ENCODE measurements around the gene TIGD3.

DNA sequence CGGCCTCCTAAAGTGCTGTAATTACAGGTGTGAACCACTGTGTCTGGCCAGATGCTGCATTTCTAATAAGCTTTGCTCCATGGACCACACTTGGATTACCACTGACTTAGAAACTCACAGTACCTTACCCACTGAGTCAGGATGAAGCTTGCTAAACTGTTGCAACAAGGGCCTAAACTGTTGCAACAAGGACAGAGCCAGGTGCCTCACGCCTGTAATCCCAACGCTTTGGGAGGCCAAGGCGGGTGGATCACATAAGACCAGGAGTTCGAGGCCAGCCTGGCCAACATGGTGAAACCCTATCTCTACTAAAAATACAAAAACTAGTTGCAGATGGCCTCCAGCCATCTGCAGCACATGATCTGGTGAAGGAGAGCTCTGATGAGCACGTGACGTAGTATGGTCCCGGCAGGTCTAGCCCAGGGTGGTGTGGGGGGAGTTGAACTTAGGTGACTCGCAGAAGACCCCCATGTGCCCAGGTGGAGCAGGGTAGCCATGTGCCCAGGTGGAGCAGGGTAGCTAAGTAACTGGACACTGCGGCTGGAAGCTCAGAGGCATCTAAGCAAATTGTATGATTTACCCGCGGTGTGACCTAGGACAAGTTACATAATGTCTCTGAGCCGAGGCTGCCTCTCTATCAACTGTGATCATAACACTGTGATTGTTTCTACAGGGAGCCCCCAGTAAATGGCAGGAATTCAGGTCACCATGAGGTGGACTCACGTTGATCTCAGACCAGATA, 19.5 kb downstream of the TIGD3 start:
- no peak for TF ChIP-seq POLR2A (IDR thresholded peaks at IDR 0.05; ENCODE audit: low read length)
- TF ChIP-seq GATA1 (IDR thresholded peaks at IDR 0.05; ENCODE audit: low read depth, low read length) = no peak
